H9 (cell line): Measurements from ENCODE around the gene NKD2. TPM values are rescaled to one million over a fixed set of nuclear protein-coding genes. Genes with fewer than 3 reads are reported as not detected.

Experiments
- DNase-seq: peaks from one replicate; pipeline ENCODE4 v3.0.0-alpha.2; 2017
- H2AFZ ChIP-seq: one replicate; pipeline ENCODE4 v1.6.1; 2013; ENCODE audit warnings: mild to moderate bottlenecking, low read length, control low read depth, moderate library complexity
- H2AK5ac ChIP-seq: 2 replicates; pipeline ENCODE4 v1.6.1; 2013; ENCODE audit warnings: low read length, control low read depth, mixed read lengths; ENCODE audit not compliant: insufficient read length
- H2BK120ac ChIP-seq: one replicate; pipeline ENCODE4 v1.6.1; 2013; ENCODE audit warnings: low read depth, mild to moderate bottlenecking, low read length, control low read depth, inconsistent platforms; ENCODE audit not compliant: poor library complexity, severe bottlenecking
- H2BK12ac ChIP-seq: 2 replicates; pipeline ENCODE4 v1.6.1; 2013; ENCODE audit warnings: low read length, control low read depth, mixed read lengths, low read depth; ENCODE audit not compliant: insufficient read length
- H2BK15ac ChIP-seq: 2 replicates; pipeline ENCODE4 v1.6.1; 2013; ENCODE audit warnings: low read depth, low read length, control low read depth
- H2BK20ac ChIP-seq: one replicate; pipeline ENCODE4 v1.6.1; 2013; ENCODE audit warnings: low read depth, mild to moderate bottlenecking, low read length, control low read depth, inconsistent platforms; ENCODE audit not compliant: poor library complexity, severe bottlenecking
- H2BK5ac ChIP-seq: 2 replicates; pipeline ENCODE4 v1.6.1; 2013; ENCODE audit warnings: low read length, control low read depth, mixed read lengths; ENCODE audit not compliant: insufficient read length
- H3K14ac ChIP-seq: 2 replicates; pipeline ENCODE4 v1.6.1; 2013; ENCODE audit warnings: low read length, control low read depth; ENCODE audit not compliant: insufficient read depth
- H3K18ac ChIP-seq: 2 replicates; pipeline ENCODE4 v1.6.1; 2013; ENCODE audit warnings: low read depth, mild to moderate bottlenecking, mixed read lengths, low read length, control low read depth; ENCODE audit not compliant: insufficient read length
- H3K23ac ChIP-seq: 2 replicates; pipeline ENCODE4 v1.6.1; 2013; ENCODE audit warnings: low read length, control low read depth, mixed read lengths, low read depth; ENCODE audit not compliant: insufficient read length
- H3K23me2 ChIP-seq: 2 replicates; pipeline ENCODE4 v1.6.1; 2013; ENCODE audit warnings: low read depth, mild to moderate bottlenecking, mixed read lengths, low read length, control low read depth; ENCODE audit not compliant: insufficient read length, poor library complexity, severe bottlenecking
- H3K27ac ChIP-seq: 2 replicates; pipeline ENCODE4 v1.5.1; 2013; ENCODE audit warnings: low read length, control low read depth, mixed read lengths, low read depth; ENCODE audit not compliant: insufficient read length
- H3K27me3 ChIP-seq: 2 replicates; pipeline ENCODE4 v1.6.1; 2013; ENCODE audit warnings: low read length, control low read depth, inconsistent platforms; ENCODE audit not compliant: insufficient read depth
- H3K4ac ChIP-seq: 2 replicates; pipeline ENCODE4 v1.6.1; 2013; ENCODE audit warnings: low read depth, mild to moderate bottlenecking, control low read depth, inconsistent platforms, low read length, moderate library complexity
- H3K4me1 ChIP-seq: 2 replicates; pipeline ENCODE4 v1.6.1; 2013; ENCODE audit warnings: low read length, control low read depth, inconsistent platforms; ENCODE audit not compliant: insufficient read depth
- H3K4me2 ChIP-seq: 2 replicates; pipeline ENCODE4 v1.6.1; 2013; ENCODE audit warnings: low read length, control low read depth, mixed read lengths; ENCODE audit not compliant: insufficient read length, insufficient read depth
- H3K56ac ChIP-seq: 2 replicates; pipeline ENCODE4 v1.6.1; 2013; ENCODE audit warnings: low read depth, mild to moderate bottlenecking, mixed read lengths, low read length, control low read depth; ENCODE audit not compliant: insufficient read length
- H3K79me1 ChIP-seq: 2 replicates; pipeline ENCODE4 v1.6.1; 2013; ENCODE audit warnings: low read depth, mild to moderate bottlenecking, moderate library complexity, low read length, control low read depth, inconsistent platforms; ENCODE audit not compliant: insufficient read depth, poor library complexity, severe bottlenecking
- H3K79me2 ChIP-seq: 2 replicates; pipeline ENCODE4 v1.6.1; 2013; ENCODE audit warnings: low read length, control low read depth, inconsistent platforms; ENCODE audit not compliant: insufficient read depth
- H3K9ac ChIP-seq: 2 replicates; pipeline ENCODE4 v1.6.1; 2013; ENCODE audit warnings: low read length, control low read depth, mixed read lengths; ENCODE audit not compliant: insufficient read length; ENCODE audit errors: extremely low read depth
- H3K9me3 ChIP-seq: one replicate; pipeline ENCODE4 v1.6.1; 2013; ENCODE audit warnings: low read depth, low read length, inconsistent platforms; ENCODE audit not compliant: control insufficient read depth
- H3T11ph ChIP-seq: one replicate; pipeline ENCODE4 v1.6.1; 2013; ENCODE audit warnings: mild to moderate bottlenecking, low read length, control low read depth, inconsistent platforms
- H4K20me1 ChIP-seq: one replicate; pipeline ENCODE4 v1.6.1; 2013; ENCODE audit not compliant: control insufficient read depth, insufficient read length, insufficient read depth
- H4K5ac ChIP-seq: 2 replicates; pipeline ENCODE4 v1.6.1; 2013; ENCODE audit warnings: low read depth, mild to moderate bottlenecking, mixed read lengths, low read length, control low read depth; ENCODE audit not compliant: insufficient read length
- H4K8ac ChIP-seq: replicated peaks from 2 replicates; pipeline ENCODE4 v1.6.1; 2013; ENCODE audit warnings: low read length, control low read depth, mixed read lengths, low read depth; ENCODE audit not compliant: insufficient read length
- H4K91ac ChIP-seq: 2 replicates; pipeline ENCODE4 v1.6.1; 2013; ENCODE audit warnings: low read depth, mild to moderate bottlenecking, moderate library complexity, mixed read lengths, low read length, control low read depth; ENCODE audit not compliant: insufficient read length
- H3K27ac Mint-ChIP-seq, 3 experiments: 2 replicates in 2 of 3; 3 replicates in 1 of 3; pipeline ENCODE4 v1.8.0; 2020 to 2021; ENCODE audit warnings: mixed read lengths in 3 of 3, mild to moderate bottlenecking in 1 of 3, moderate library complexity in 1 of 3
- H3K27me3 Mint-ChIP-seq: 2 replicates; pipeline ENCODE4 v1.8.0; 2021; ENCODE audit warnings: low read depth, mild to moderate bottlenecking, moderate library complexity, mixed read lengths
- H3K36me3 Mint-ChIP-seq, 3 experiments: 2 replicates in 2 of 3; 3 replicates in 1 of 3; pipeline ENCODE4 v1.8.0; 2020 to 2021; ENCODE audit warnings: low read depth in 3 of 3, mixed read lengths in 3 of 3; ENCODE audit not compliant: insufficient read depth in 1 of 3
- H3K4me1 Mint-ChIP-seq, 2 experiments: 2 replicates each; pipeline ENCODE4 v1.8.0; 2020; ENCODE audit warnings: mixed read lengths in 2 of 2
- H3K4me3 Mint-ChIP-seq, 2 experiments: 2 replicates in 1 of 2; 3 replicates in 1 of 2; pipeline ENCODE4 v1.8.0; 2020 to 2021; ENCODE audit warnings: mild to moderate bottlenecking in 2 of 2, mixed read lengths in 2 of 2, moderate library complexity in 1 of 2
- H3K9me3 Mint-ChIP-seq, 2 experiments: 2 replicates in 1 of 2; 3 replicates in 1 of 2; pipeline ENCODE4 v1.8.0; 2020; ENCODE audit warnings: mild to moderate bottlenecking in 2 of 2, mixed read lengths in 2 of 2, moderate library complexity in 1 of 2
- CTCF ChIP-seq: fragments of 200-600 bp; sonication (generic); conservative IDR thresholded peaks from 3 replicates; pipeline ENCODE4 v1.8.0; 2021; ENCODE audit warnings: antibody characterized with exemption, mild to moderate bottlenecking
- WGBS: extraction: QIAGEN DNeasy Blood & Tissue Kit; methylation state at CpG from one replicate; pipeline ENCODE4 v1.1.7; 2013; ENCODE audit warnings: missing lambda C conversion rate, low lambda C conversion rate, mixed read lengths; ENCODE audit not compliant: insufficient read length; ENCODE audit errors: extremely low coverage; 5-methylcytosine and 5-hydroxymethylcytosine counted together
- total RNA-seq: library from RNA; stranded (reverse); gene quantifications from 2 replicates; pipeline ENCODE4 v1.2.1, GENCODE V29; 2021

The NKD2 gene
- total RNA-seq, 1 experiment from 2014 or later, result 7.3 TPM

- Histone ChIP-seq H2BK20ac (no peak overlapping the region), H2BK12ac (no peak overlapping the region), H3K27me3 (no peaks in the 10 kb centered on the region), H4K20me1 (no peaks in the 10 kb centered on the region), H3T11ph (no peak overlapping the region), H2BK120ac (no peak overlapping the region), H3K79me2 (no peaks in the 10 kb centered on the region), H3K56ac (no peak overlapping the region), H3K4me1 (no peaks in the 10 kb centered on the region; the same call in 1 of the 2 replicates), H3K9me3 (no peaks in the 10 kb centered on the region), H2AFZ (no peak overlapping the region), H3K23ac (no peak overlapping the region), H3K4me2 (no peak overlapping the region), H4K5ac (no peak overlapping the region), H4K8ac (no peak overlapping the region), H3K23me2 (no peaks in the 10 kb centered on the region), H2AK5ac (no peak overlapping the region), H3K14ac (no peak overlapping the region; the same call in 1 of the 2 replicates), H2BK5ac (no peak overlapping the region), H3K79me1 (no peaks in the 10 kb centered on the region), H4K91ac (no peak overlapping the region), H2BK15ac (no peak overlapping the region), H3K9ac (no peak overlapping the region), H3K27ac (no peak overlapping the region), H3K4ac (no peak overlapping the region), H3K18ac (no peak overlapping the region)
- no CpG with 5 or more reads among the region's 16 CpGs for WGBS
- H3K4me3 Mint-ChIP-seq, result no peak overlapping the region
- no peaks in the 10 kb centered on the region for H3K36me3 Mint-ChIP-seq
- peaks cover 14 to 17% of the 10 kb centered on the region in 2 experiments for H3K4me1 Mint-ChIP-seq
- H3K27me3 Mint-ChIP-seq, result no peaks in the 10 kb centered on the region
- H3K27ac Mint-ChIP-seq, result peak overlapping the region in 1 of 3 experiments; percentile 75; a peak in 1 of 7 replicates
- H3K9me3 Mint-ChIP-seq, result no peaks in the 10 kb centered on the region; a peak in 1 of 5 replicates
- DNase-seq, result no peak
- no peak for TF ChIP-seq CTCF
These were observed 11.9 kb downstream of the NKD2 start for GRCh38 chr5:1020452-1020961.
